ENCODE data around the gene PALM3. TPM values are rescaled to one million over a fixed set of nuclear protein-coding genes. Genes with fewer than 3 reads are reported as not detected.

PALM3 gene
- total RNA-seq, 1 donor from 2014 or later = 6.7 TPM

GRCh38 chr19:14106840-14107239, 45.0 kb upstream of the PALM3 start:
- TF ChIP-seq CTCF (IDR thresholded peaks at IDR 0.05; ENCODE audit: partially characterized antibody, unreplicated experiment) = no peak
- DNase-seq = no peak
- H3K9me3 Mint-ChIP-seq (ENCODE audit: unreplicated experiment) = no peaks in the 10 kb centered on the region
- no peaks in the 10 kb centered on the region for H3K27me3 Mint-ChIP-seq (ENCODE audit: unreplicated experiment)
- no peak overlapping the region for H3K27ac Mint-ChIP-seq (ENCODE audit: unreplicated experiment)
- H3K4me3 Mint-ChIP-seq (ENCODE audit: unreplicated experiment) = no peak overlapping the region
- H3K36me3 Mint-ChIP-seq (ENCODE audit: unreplicated experiment) = no peaks in the 10 kb centered on the region
- H3K4me1 Mint-ChIP-seq (ENCODE audit: low read depth, unreplicated experiment) = peaks cover 3% of the 10 kb centered on the region

- H3K36me3 Mint-ChIP-seq (ENCODE audit: unreplicated experiment) = no peaks in the 10 kb centered on the region
- no peak overlapping the region for H3K27ac Mint-ChIP-seq (ENCODE audit: unreplicated experiment)
- H3K9me3 Mint-ChIP-seq (ENCODE audit: unreplicated experiment) = no peaks in the 10 kb centered on the region
- TF ChIP-seq CTCF (IDR thresholded peaks at IDR 0.05; ENCODE audit: partially characterized antibody, unreplicated experiment) = no peak
- H3K4me1 Mint-ChIP-seq (ENCODE audit: low read depth, unreplicated experiment) = peaks cover 3% of the 10 kb centered on the region
- no peak for DNase-seq
- H3K4me3 Mint-ChIP-seq (ENCODE audit: unreplicated experiment) = no peak overlapping the region
- no peaks in the 10 kb centered on the region for H3K27me3 Mint-ChIP-seq (ENCODE audit: unreplicated experiment)
These were observed 43.8 kb upstream of the PALM3 start for GRCh38 chr19:14105680-14106079.

- no peaks in the 10 kb centered on the region for H3K27me3 Mint-ChIP-seq (ENCODE audit: unreplicated experiment)
- H3K4me1 Mint-ChIP-seq (ENCODE audit: low read depth, unreplicated experiment) = peaks cover 3% of the 10 kb centered on the region
These were observed 41.4 kb upstream of the PALM3 start for GRCh38 chr19:14103310-14103709.

GRCh38 chr19:14102756-14103155, 40.9 kb upstream of the PALM3 start:
- H3K36me3 Mint-ChIP-seq (ENCODE audit: unreplicated experiment) = no peaks in the 10 kb centered on the region
- H3K9me3 Mint-ChIP-seq (ENCODE audit: unreplicated experiment) = no peaks in the 10 kb centered on the region
- TF ChIP-seq CTCF (IDR thresholded peaks at IDR 0.05; ENCODE audit: partially characterized antibody, unreplicated experiment) = no peak
- no peak overlapping the region for H3K4me3 Mint-ChIP-seq (ENCODE audit: unreplicated experiment)
- peaks cover 4% of the 10 kb centered on the region for H3K27me3 Mint-ChIP-seq (ENCODE audit: unreplicated experiment)
- no peaks in the 10 kb centered on the region for H3K4me1 Mint-ChIP-seq (ENCODE audit: low read depth, unreplicated experiment)
- no peak overlapping the region for H3K27ac Mint-ChIP-seq (ENCODE audit: unreplicated experiment)
- DNase-seq = no peak

More at GRCh38 chr19:14103310-14103709, 41.4 kb upstream of the PALM3 start:
- H3K36me3 Mint-ChIP-seq (ENCODE audit: unreplicated experiment) = no peaks in the 10 kb centered on the region
- TF ChIP-seq CTCF (IDR thresholded peaks at IDR 0.05; ENCODE audit: partially characterized antibody, unreplicated experiment) = no peak
- H3K9me3 Mint-ChIP-seq (ENCODE audit: unreplicated experiment) = no peaks in the 10 kb centered on the region
- H3K4me3 Mint-ChIP-seq (ENCODE audit: unreplicated experiment) = no peak overlapping the region
- no peak overlapping the region for H3K27ac Mint-ChIP-seq (ENCODE audit: unreplicated experiment)
- DNase-seq = no peak

GRCh38 chr19:14102102-14102696, 40.3 kb upstream of the PALM3 start:
- no peak overlapping the region for H3K4me3 Mint-ChIP-seq (ENCODE audit: unreplicated experiment)
- no peaks in the 10 kb centered on the region for H3K9me3 Mint-ChIP-seq (ENCODE audit: unreplicated experiment)
- H3K4me1 Mint-ChIP-seq (ENCODE audit: low read depth, unreplicated experiment) = no peaks in the 10 kb centered on the region
- no peak for TF ChIP-seq CTCF (IDR thresholded peaks at IDR 0.05; ENCODE audit: partially characterized antibody, unreplicated experiment)
- DNase-seq = no peak
- no peak overlapping the region for H3K27ac Mint-ChIP-seq (ENCODE audit: unreplicated experiment)
- no peaks in the 10 kb centered on the region for H3K36me3 Mint-ChIP-seq (ENCODE audit: unreplicated experiment)
- H3K27me3 Mint-ChIP-seq (ENCODE audit: unreplicated experiment) = peaks cover 4% of the 10 kb centered on the region
